SK-N-SH (cell line): ENCODE results near the gene MFSD2B. TPM values are rescaled to one million over a fixed set of nuclear protein-coding genes. Genes with fewer than 3 reads are reported as not detected.
A peak's percentile ranks its signal among the peaks of the same experiment; 100 is the strongest.

Experiments used
- CTCF ChIA-PET: fragments of 300-600, 350-600 bp; formaldehyde crosslinking; extraction: SDS; loops from one replicate; lab custom pipeline; 2021; lab: Yijun Ruan, JAX
- POLR2A ChIA-PET: fragments of 350-600 bp; sonication (Branson Sonifier 250); formaldehyde crosslinking; extraction: SDS; loops from one replicate; lab custom pipeline; 2020; ENCODE audit warnings: antibody characterized with exemption, inconsistent platforms; lab: Yijun Ruan, JAX
- DNase-seq: peaks from one replicate; pipeline ENCODE4 v3.0.0; 2012
- H2AFZ ChIP-seq: fragments of 200-600 bp; sonication (generic); 2 replicates; pipeline ENCODE4 v1.8.1; 2016; ENCODE audit warnings: antibody characterized with exemption, mild to moderate bottlenecking, low read depth
- H3F3A ChIP-seq: fragments of 200-600 bp; sonication (generic); replicated peaks from 2 replicates; pipeline ENCODE3; 2016; ENCODE audit warnings: antibody characterized with exemption, mild to moderate bottlenecking; ENCODE audit not compliant: insufficient read depth
- H3K27ac ChIP-seq, 2 experiments: fragments of 200-500 bp in 1 of 2; fragments of 200-600 bp in 1 of 2; sonication (Bioruptor generic) in 1 of 2; sonication (generic), shearing (Covaris generic) in 1 of 2; 2 replicates each; pipeline versions ENCODE4 v1.5.1 to v1.6.1; 2014 to 2016; ENCODE audit warnings: low read depth in 2 of 2, inconsistent platforms in 1 of 2, low read length in 1 of 2, mild to moderate bottlenecking in 1 of 2, mixed read lengths in 1 of 2
- H3K27me3 ChIP-seq: fragments of 200-600 bp; sonication (generic), shearing (Covaris generic); 2 replicates; pipeline ENCODE4 v1.6.1; 2016; ENCODE audit warnings: mixed run types; ENCODE audit not compliant: insufficient read depth
- H3K36me3 ChIP-seq, 2 experiments: fragments of 200-500 bp in 1 of 2; fragments of 200-600 bp in 1 of 2; sonication (Bioruptor generic) in 1 of 2; sonication (generic) in 1 of 2; replicated peaks in 1 of 2; 2 replicates each; pipeline versions ENCODE3 to v1.5.1; 2014 to 2016; ENCODE audit warnings: low read length in 1 of 2, mild to moderate bottlenecking in 1 of 2; ENCODE audit not compliant: insufficient read depth in 2 of 2, control insufficient read depth in 1 of 2
- H3K4me1 ChIP-seq, 2 experiments: fragments of 200-500 bp in 1 of 2; fragments of 200-600 bp in 1 of 2; sonication (Bioruptor generic) in 1 of 2; sonication (generic), shearing (Covaris generic) in 1 of 2; 2 replicates each; pipeline versions ENCODE4 v1.5.1 to v1.6.1; 2014 to 2016; ENCODE audit warnings: low read depth in 1 of 2, low read length in 1 of 2, mixed run types in 1 of 2; ENCODE audit not compliant: insufficient read depth in 2 of 2, control insufficient read depth in 1 of 2
- H3K4me2 ChIP-seq: fragments of 200-600 bp; sonication (generic), shearing (Covaris generic); 2 replicates; pipeline ENCODE4 v1.6.1; 2017; ENCODE audit warnings: mixed run types
- H3K4me3 ChIP-seq, 2 experiments: fragments of 200-500 bp in 1 of 2; fragments of 200-600 bp in 1 of 2; sonication (Bioruptor generic) in 1 of 2; sonication (generic), shearing (Covaris generic) in 1 of 2; 2 replicates each; pipeline versions ENCODE4 v1.5.1 to v1.8.1; 2014 to 2016; ENCODE audit warnings: low read depth in 2 of 2, inconsistent platforms in 1 of 2, low read length in 1 of 2, mild to moderate bottlenecking in 1 of 2, mixed read lengths in 1 of 2, moderate library complexity in 1 of 2
- H3K79me2 ChIP-seq: fragments of 200-600 bp; sonication (generic); 2 replicates; pipeline ENCODE4 v1.8.1; 2017; ENCODE audit warnings: mild to moderate bottlenecking; ENCODE audit not compliant: insufficient read depth
- H3K9ac ChIP-seq: fragments of 200-600 bp; sonication (generic); 2 replicates; pipeline ENCODE4 v1.6.1; 2017; ENCODE audit warnings: mixed run types
- H3K9me2 ChIP-seq: fragments of 200-600 bp; sonication (generic); 2 replicates; pipeline ENCODE4 v1.6.1; 2017; ENCODE audit warnings: mixed run types
- H3K9me3 ChIP-seq: fragments of 200-600 bp; sonication (generic); 2 replicates; pipeline ENCODE4 v1.6.1; 2017; ENCODE audit warnings: mixed run types, mild to moderate bottlenecking, moderate library complexity
- H4K20me1 ChIP-seq: fragments of 200-600 bp; sonication (generic); 2 replicates; pipeline ENCODE4 v1.6.1; 2017; ENCODE audit warnings: mild to moderate bottlenecking, mixed run types; ENCODE audit not compliant: insufficient read depth
- CHD2 ChIP-seq: fragments of 150-350 bp; IDR thresholded peaks from 2 replicates; pipeline ENCODE4 v1.6.1; 2018; ENCODE audit warnings: low read length; ENCODE audit not compliant: partially characterized antibody
- EZH2phosphoT487 ChIP-seq: fragments of 200-600 bp; sonication (generic); IDR thresholded peaks from 2 replicates; pipeline ENCODE4 v1.6.1; 2017; ENCODE audit warnings: low read depth, mixed run types, mild to moderate bottlenecking, antibody characterized with exemption, moderate library complexity, borderline replicate concordance
- FOXJ3 ChIP-seq: sonication (generic); formaldehyde crosslinking; IDR thresholded peaks from 2 replicates; pipeline ENCODE4 v1.5.1; 2020; ENCODE audit warnings: mild to moderate bottlenecking, missing genetic modification reagents
- JUND ChIP-seq: IDR thresholded peaks from 2 replicates; pipeline ENCODE4 v1.4.0; 2012
- MEF2A ChIP-seq: IDR thresholded peaks from 2 replicates; pipeline ENCODE4 v1.4.0; 2012; ENCODE audit warnings: low read depth, borderline replicate concordance
- NRF1 ChIP-seq: IDR thresholded peaks from 2 replicates; pipeline ENCODE4 v1.6.1; 2012; ENCODE audit warnings: low read depth, mild to moderate bottlenecking, low read length
- RCOR1 ChIP-seq: fragments of 150-350 bp; IDR thresholded peaks from 2 replicates; pipeline ENCODE4 v1.6.1; 2017; ENCODE audit warnings: antibody characterized with exemption, low read length
- RXRA ChIP-seq: IDR thresholded peaks from 2 replicates; pipeline ENCODE4 v1.4.0; 2012; ENCODE audit warnings: low read depth, mild to moderate bottlenecking, borderline replicate concordance
- TAF1 ChIP-seq: IDR thresholded peaks from 2 replicates; pipeline ENCODE4 v1.6.1; 2012; ENCODE audit warnings: low read depth, mild to moderate bottlenecking, low read length, moderate library complexity, borderline replicate concordance
- WGBS: methylation state at CpG from one replicate; pipeline ENCODE4 v1.1.6; 2017; ENCODE audit warnings: low lambda C conversion rate; 5-methylcytosine and 5-hydroxymethylcytosine counted together
- polyA plus RNA-seq, 3 experiments: library from polyadenylated mRNA; depleted of rRNA; stranded (reverse); fragments of >200 nt; gene quantifications; 2 replicates each; pipeline ENCODE4 v1.2.3, GENCODE V29; 2012
- TF ChIP-seq, protein P1 (sequence below): IDR thresholded peaks from 2 replicates; pipeline ENCODE4 v1.4.0; 2012; ENCODE audit warnings: low read depth, borderline replicate concordance
- TF ChIP-seq, protein P2 (sequence below): IDR thresholded peaks from 2 replicates; pipeline ENCODE4 v1.4.0; 2012; ENCODE audit warnings: low read depth
- TF ChIP-seq, protein P3 (sequence below): fragments of 150-350 bp; IDR thresholded peaks from 2 replicates; pipeline ENCODE4 v1.6.1; 2017; ENCODE audit warnings: antibody characterized with exemption, low read length, low read depth, borderline replicate concordance
- TF ChIP-seq, protein P4 (sequence below): IDR thresholded peaks from 2 replicates; pipeline ENCODE4 v1.6.1; 2012; ENCODE audit warnings: mild to moderate bottlenecking, low read depth, low read length, moderate library complexity

The MFSD2B gene
- polyA plus RNA-seq, 1 of the 3 experiments (the other 2 are of a cell fraction): not detected

DNA sequence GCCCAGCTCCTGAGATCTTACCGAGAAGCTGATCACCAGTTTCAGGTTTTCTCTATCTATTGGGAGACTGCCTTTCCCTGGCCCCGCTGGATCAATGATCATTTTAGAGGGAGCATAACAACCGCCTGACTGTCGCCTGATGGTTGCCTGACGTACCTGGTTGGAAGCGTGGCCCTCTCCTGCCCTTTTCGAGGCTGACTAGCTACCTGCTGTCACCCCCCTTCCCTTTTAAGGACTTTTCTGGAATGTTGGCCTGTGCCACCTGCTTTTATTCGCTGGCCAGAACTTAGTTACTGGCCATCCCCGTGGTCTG is 562 bp upstream of the MFSD2B start:
- Histone ChIP-seq H3K9me2 (no peaks in the 10 kb centered on the region), H3K9ac (no peak overlapping the region), H3K36me3 (peaks cover 0 to 4% of the 10 kb centered on the region in 2 experiments), H3K9me3 (no peaks in the 10 kb centered on the region), H4K20me1 (no peaks in the 10 kb centered on the region), H2AFZ (no peak overlapping the region; the same call in 1 of the 2 replicates), H3K4me1 (peaks cover 0 to 7% of the 10 kb centered on the region in 2 experiments; a peak in 1 of 4 replicates), H3K4me3 (peak overlapping the region in 1 of 2 experiments; percentile 43; a peak in 1 of 4 replicates), H3K27ac (no peak overlapping the region), H3K79me2 (no peaks in the 10 kb centered on the region), H3K27me3 (no peaks in the 10 kb centered on the region), H3F3A (peaks cover 4% of the 10 kb centered on the region), H3K4me2 (no peak overlapping the region)
- CTCF ChIA-PET: interaction anchor here (1.0 to 2.1 kb wide), 4 partner anchors 11 to 83 kb away, joined by 3 to 5 read pairs (median 4); partner anchors contain the start of gene ATAD2B
- POLR2A ChIA-PET: no interaction called here
- TF ChIP-seq MEF2A (no peak), RXRA (no peak), TAF1 (no peak), FOXJ3 (CRISPR knock-in tag) (no peak), EZH2phosphoT487 (no peak), RCOR1 (no peak), JUND (no peak), CHD2 (no peak), NRF1 (no peak)
- TF ChIP-seq, protein P1, sequence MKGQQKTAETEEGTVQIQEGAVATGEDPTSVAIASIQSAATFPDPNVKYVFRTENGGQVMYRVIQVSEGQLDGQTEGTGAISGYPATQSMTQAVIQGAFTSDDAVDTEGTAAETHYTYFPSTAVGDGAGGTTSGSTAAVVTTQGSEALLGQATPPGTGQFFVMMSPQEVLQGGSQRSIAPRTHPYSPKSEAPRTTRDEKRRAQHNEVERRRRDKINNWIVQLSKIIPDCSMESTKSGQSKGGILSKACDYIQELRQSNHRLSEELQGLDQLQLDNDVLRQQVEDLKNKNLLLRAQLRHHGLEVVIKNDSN: no peak
- TF ChIP-seq, protein P2, sequence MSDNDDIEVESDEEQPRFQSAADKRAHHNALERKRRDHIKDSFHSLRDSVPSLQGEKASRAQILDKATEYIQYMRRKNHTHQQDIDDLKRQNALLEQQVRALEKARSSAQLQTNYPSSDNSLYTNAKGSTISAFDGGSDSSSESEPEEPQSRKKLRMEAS: no peak
- TF ChIP-seq, protein P3, sequence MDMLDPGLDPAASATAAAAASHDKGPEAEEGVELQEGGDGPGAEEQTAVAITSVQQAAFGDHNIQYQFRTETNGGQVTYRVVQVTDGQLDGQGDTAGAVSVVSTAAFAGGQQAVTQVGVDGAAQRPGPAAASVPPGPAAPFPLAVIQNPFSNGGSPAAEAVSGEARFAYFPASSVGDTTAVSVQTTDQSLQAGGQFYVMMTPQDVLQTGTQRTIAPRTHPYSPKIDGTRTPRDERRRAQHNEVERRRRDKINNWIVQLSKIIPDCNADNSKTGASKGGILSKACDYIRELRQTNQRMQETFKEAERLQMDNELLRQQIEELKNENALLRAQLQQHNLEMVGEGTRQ: no peak
- TF ChIP-seq, protein P4, sequence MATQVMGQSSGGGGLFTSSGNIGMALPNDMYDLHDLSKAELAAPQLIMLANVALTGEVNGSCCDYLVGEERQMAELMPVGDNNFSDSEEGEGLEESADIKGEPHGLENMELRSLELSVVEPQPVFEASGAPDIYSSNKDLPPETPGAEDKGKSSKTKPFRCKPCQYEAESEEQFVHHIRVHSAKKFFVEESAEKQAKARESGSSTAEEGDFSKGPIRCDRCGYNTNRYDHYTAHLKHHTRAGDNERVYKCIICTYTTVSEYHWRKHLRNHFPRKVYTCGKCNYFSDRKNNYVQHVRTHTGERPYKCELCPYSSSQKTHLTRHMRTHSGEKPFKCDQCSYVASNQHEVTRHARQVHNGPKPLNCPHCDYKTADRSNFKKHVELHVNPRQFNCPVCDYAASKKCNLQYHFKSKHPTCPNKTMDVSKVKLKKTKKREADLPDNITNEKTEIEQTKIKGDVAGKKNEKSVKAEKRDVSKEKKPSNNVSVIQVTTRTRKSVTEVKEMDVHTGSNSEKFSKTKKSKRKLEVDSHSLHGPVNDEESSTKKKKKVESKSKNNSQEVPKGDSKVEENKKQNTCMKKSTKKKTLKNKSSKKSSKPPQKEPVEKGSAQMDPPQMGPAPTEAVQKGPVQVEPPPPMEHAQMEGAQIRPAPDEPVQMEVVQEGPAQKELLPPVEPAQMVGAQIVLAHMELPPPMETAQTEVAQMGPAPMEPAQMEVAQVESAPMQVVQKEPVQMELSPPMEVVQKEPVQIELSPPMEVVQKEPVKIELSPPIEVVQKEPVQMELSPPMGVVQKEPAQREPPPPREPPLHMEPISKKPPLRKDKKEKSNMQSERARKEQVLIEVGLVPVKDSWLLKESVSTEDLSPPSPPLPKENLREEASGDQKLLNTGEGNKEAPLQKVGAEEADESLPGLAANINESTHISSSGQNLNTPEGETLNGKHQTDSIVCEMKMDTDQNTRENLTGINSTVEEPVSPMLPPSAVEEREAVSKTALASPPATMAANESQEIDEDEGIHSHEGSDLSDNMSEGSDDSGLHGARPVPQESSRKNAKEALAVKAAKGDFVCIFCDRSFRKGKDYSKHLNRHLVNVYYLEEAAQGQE: no peak
- no peak for DNase-seq
- 88% methylated on average over 9 of the region's 9 CpGs for WGBS
